HTR-8/SVneo (cell line): Measurements from ENCODE around the gene OR9A2.

Source experiments
- DNase-seq: peaks from one replicate; pipeline ENCODE4 v3.0.0; 2011; ENCODE audit warnings: low spot score, mixed read lengths; ENCODE audit not compliant: insufficient read length
- FAIRE-seq: peaks from 2 replicates; lab custom pipeline; 2011; peaks lifted over from hg19 to GRCh38; lab: Jason Lieb, UNC

Gene OR9A2, protein sequence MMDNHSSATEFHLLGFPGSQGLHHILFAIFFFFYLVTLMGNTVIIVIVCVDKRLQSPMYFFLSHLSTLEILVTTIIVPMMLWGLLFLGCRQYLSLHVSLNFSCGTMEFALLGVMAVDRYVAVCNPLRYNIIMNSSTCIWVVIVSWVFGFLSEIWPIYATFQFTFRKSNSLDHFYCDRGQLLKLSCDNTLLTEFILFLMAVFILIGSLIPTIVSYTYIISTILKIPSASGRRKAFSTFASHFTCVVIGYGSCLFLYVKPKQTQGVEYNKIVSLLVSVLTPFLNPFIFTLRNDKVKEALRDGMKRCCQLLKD

DNA sequence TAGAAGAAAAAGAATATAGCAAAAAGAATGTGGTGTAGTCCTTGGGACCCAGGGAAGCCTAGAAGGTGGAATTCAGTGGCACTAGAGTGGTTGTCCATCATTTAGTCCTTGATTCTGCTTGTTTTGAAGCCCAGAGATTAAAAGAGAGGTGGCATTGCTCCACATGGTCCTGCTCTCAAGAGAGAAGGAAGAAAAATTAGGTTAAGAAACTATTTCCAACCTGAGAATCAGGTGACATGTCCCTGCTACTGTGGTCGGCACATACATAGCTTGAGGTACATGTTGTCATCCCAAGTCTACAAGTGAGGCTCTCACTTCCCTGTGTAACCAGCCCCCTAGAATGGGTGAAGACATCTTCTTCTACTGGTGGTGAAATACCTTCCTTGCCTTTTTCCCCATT is at the start of gene OR9A2:
TSS of gene OR9A2 (minus strand) at position 101 of the 400 bp plus-strand sequence. CDS start at position 101, 0 bp downstream.
- no peak for FAIRE-seq
- DNase-seq = no peak

DNA sequence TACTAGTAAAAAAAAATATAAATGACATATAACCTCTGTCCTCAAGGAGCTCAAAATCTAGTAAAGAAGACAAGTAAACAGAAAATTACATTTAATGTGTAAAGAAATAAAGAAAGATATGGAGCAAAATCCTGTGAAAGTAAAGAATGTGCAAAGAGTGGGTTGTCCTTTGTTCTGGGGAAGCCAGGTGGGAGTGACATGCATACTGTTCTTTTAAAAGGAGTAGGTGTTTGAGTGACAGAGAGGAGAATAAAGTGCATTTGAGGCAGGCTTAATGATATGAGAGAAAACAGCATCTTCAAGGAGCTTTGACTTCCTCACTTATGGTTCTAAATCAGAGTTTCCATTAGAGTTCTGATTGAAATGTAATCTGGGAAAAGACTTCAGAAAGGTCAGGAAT is 47.2 kb upstream of the OR9A2 start:
- no peak for FAIRE-seq
- no peak for DNase-seq

DNA sequence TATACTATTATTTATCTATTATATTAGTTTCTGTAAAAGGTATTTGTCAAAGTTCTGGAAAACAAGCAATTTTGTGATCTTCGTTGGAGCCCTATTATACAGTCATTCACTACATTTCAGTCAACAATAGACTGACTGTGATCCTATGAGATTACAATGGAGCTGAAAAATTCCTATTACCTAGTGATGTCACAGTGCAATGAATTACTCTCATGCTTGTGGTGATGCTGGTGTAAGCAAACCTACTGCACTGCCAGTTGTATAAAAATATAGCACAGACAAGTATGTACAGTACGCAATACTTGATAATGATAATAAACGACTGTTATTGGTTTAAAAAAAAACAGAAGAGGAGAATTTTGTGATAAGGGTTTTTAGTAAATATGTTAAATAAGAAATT is 46.6 kb upstream of the OR9A2 start:
- FAIRE-seq (no peak), DNase-seq (no peak)

DNA sequence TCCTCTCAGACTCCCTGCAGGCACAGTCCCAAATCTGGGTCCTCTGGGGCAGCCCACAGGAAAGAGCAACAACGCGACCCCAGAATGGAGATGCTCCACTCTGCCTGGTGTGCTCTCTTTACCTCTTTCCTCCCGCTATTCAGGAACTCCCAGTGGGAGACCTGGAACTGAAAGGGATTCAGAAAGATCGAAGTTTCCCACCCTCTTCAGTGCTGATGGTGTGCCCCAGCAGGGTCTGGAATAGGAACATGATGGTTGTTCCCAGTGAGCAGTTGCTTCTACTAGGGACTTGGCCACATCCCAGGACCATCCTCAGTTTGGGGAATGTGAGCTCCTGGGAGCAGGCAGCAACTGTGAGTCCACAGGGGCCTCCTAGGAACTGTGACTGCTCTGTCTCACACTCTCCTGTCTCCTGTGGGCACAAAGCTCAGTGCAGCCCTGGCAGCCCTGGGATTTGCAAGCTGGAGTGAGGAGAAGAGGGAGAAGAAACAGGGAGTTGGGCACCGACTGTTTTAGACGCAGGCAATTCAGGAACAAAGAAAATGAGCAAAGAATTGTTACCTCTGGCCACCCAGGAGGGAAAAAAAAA is 43.1 kb upstream of the OR9A2 start:
- DNase-seq (no peak), FAIRE-seq (no peak)

DNA sequence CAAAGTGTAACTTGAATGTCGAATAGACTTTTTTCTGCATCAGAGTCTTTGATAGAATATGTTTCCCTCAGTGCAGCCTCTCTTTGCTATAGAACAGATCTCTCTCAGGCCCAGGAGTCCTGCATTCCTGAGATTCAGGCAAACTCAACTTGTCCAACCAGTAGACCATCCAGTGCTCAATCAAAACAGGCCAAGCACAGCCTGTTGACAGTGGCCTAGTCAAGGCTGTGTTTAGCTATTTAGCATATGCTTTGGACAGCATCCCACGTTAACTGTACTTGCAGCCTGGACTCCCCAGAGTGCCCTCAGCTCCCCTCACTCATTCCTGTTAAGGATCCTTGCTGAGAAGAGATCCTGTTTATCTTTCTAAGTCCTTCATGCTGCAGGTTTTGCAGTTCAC is 41.5 kb upstream of the OR9A2 start:
- no peak for FAIRE-seq
- DNase-seq = no peak

DNA sequence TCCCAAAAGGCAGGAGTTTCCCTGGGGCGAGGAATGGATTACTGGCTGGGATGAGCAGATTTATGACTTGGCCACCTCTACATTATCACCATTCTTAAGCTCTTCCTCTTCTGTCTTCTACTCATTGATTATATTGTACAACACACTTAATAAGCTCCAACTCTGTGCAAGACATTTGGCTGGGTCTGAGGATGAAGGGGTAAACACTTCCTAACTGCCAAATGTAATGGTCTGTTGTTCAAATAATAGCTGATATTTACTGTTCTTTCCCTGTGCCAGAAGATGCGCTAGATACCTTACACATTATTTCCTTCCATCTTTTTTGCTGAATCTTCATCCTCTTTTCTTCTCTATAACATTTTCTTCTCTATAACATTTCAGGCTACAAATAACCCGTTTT is 36.8 kb upstream of the OR9A2 start:
- no peak for FAIRE-seq
- no peak for DNase-seq

DNA sequence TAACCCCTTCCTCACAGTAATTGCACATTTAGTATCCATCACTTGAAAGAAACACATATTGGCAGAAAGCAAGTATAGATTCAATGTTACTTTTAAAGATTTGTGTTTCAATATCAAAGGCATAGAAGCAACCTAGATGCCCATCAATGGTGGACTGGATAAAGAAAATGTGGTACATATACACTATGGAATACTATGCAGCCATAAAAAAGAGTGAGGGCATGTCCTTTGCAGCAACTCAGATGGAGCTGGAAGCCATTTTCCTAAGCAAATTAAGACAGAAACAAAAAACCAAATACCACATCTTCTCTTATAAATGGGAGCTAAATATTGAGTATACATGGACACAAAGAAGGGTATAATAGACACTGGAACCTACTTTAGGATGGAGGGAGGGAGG is 28.8 kb upstream of the OR9A2 start:
- FAIRE-seq = no peak
- DNase-seq = no peak

DNA sequence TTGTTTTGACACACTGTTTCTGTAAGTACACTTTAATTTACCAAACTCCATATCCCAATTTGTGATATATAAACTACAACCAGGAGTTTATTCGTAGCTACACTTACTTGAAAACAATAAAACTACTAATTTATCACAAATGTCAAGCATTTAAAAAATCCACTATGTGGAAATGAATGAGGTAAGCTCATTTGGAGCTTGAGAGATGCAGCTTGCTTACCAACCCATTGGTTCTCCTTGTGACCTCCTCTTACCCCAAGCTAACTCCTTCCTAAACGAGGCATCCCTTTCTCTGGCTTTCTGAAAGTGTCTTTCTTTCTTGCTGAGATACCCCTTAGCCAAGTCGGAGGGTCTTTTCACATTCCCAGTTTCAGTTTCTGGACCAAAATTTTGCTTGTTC is 27.7 kb upstream of the OR9A2 start:
- no peak for DNase-seq
- no peak for FAIRE-seq

DNA sequence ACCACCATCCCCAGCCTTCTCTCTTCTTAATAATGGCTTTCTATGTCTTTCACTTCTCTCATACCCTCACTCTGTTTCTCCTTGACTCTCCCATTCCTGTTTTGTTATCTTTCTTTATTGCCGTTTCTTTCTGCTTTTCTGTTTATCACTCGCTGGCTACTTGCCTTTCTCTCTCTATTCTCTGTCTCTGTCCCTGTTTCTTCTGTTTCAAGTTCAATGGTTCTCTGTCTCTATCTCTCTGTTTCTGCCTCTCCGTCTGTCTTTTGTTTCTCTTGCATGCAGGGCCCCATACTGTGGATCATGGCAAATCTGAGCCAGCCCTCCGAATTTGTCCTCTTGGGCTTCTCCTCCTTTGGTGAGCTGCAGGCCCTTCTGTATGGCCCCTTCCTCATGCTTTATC is 25.1 kb upstream of the OR9A2 start, which contains the start of gene OR6V1:
TSS of gene OR6V1 (plus strand) at position 301 of the 400 bp plus-strand sequence. CDS start at position 301, 0 bp downstream.
- FAIRE-seq (no peak), DNase-seq (no peak)

DNA sequence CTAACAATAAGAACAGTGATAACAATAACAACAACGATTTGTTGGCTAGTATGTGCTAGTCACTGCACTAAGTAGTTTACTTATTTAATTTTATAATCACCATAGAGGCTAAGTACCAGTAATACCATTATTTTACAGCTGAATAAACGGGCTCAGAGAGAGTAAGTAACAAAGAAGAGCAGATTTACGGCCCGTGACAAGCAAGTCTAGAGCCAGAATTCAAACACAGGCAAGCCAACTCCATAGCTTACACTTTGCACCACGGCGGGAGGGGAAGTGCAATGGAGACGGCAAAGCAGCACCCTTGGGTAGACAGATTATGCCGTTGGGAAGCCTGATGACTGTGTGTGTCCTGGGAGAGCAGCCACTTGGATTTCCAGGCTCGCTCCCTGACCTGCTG is 24.0 kb upstream of the OR9A2 start:
- DNase-seq (no peak), FAIRE-seq (no peak)

DNA sequence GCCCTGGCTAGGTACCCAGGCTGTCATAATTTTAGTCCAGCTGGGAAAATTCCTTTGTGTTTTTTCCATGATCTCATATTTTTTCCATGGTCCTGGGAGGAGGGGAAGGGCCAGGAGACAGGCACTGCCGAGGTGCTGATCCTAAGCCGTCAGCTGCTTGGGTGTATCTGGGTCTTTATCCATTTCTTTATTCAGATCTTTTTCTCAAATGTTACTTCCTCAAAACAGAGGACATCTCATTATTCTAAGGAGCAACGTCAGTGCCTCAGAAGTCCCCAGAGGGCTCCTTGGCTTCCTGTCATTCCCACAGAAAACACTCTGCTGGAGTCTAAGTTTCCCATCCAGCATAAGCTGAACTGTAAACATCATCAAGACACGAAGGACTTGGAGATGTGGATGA is 22.4 kb upstream of the OR9A2 start:
- DNase-seq (no peak), FAIRE-seq (no peak)

DNA sequence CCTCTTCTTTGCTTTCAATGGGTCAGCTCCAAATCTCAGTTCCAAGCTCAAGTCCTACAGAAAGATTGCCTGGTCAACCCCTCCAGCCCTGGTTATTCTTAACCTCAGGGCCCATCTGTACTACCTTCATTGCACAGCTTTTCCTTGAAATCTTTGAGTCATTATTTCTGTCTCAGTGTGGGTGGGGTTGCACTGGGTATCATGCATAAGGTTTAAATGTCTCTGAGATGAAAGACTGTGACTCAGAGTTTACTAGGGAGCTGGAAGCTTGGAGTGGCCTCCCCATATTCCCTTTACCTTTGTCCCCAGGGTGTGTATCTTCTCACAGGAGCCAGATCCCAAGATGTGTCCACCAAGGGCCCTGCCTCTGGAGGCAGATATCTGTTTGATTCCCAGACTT is 21.9 kb upstream of the OR9A2 start:
- DNase-seq (no peak), FAIRE-seq (no peak)

DNA sequence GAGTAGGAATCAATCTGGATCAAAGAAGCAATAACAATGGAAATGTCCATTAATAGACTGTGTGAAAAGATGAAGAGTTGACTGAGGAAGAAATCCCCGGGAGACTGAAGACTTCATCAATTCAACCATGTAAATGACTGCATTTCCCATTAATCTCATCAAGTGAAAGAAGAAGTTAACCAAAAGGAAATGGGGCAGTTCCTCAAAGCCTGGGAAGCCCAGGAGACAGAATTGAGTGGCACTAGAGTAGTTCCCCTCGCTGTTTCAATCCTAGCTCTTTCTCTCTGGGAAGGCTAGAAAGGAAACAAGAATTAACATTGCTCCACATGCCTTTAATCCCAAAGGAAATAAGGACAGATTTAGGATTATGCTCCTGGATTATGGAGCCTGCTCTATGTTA is 20.4 kb upstream of the OR9A2 start:
- no peak for FAIRE-seq

DNA sequence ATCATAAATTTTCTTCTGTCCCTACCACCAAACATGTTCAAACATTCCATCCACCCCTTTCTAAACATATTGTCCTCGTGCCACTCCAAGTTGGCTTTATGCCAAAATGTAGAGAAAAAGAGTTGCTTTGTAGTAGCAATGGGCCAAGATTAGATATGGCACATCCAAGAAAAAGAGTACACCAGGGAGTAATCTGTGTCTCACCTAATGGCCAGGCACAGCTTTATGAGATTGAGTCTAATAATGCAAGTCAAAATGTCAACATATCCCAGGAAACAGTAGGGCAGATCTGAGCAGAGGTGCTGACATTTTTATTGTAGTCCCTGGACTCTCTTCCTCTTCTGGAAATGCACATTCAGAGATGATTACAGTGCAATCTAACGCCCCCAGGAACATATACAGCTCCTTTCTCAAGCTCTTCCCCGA is 19.5 kb upstream of the OR9A2 start:
- FAIRE-seq (no peak), DNase-seq (no peak)

More for the DNA sequence above, 20.4 kb upstream of the OR9A2 start:
- no peak for DNase-seq

DNA sequence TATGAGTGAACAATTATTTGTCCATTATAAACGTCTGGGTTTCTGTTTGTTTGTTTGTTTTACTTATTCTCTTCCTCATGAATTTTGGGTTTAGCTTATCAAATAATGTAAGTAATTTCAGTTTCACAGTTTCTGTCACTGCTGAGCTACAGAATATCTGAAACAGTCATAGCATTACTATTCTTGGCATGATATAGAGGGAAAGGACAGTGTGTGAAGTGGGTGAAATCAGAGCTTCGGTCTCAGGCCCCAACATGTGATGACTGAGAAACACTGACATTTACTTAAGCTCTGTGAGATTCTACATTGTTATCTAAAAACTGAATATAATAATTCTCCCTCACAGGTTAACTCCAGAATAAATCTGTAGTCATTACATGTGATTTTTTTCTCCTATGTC is 16.5 kb upstream of the OR9A2 start:
- DNase-seq (no peak), FAIRE-seq (no peak)

DNA sequence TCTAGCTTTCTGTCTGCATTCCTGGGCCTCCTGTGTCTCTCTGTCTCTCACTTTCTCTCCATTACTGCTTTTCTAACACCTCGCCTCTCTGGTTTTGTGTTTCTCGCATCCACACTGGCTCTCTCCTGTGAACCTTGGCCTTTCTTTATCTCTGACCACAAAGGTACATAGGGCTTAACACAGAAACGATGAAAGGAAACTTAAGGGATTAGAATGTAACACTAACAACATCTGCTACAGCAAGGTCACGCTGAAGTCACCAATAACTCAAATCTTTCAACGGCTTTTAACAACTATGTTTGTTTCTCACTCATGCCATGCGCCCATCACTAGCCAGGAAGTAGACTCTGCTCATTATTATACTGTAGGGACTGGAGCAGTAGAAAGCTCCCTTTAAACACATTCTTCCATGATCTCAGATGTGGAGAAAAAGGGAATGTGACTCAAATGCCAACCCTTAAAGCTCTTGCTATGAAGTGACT is 15.9 kb upstream of the OR9A2 start:
- no peak for DNase-seq
- FAIRE-seq = no peak

DNA sequence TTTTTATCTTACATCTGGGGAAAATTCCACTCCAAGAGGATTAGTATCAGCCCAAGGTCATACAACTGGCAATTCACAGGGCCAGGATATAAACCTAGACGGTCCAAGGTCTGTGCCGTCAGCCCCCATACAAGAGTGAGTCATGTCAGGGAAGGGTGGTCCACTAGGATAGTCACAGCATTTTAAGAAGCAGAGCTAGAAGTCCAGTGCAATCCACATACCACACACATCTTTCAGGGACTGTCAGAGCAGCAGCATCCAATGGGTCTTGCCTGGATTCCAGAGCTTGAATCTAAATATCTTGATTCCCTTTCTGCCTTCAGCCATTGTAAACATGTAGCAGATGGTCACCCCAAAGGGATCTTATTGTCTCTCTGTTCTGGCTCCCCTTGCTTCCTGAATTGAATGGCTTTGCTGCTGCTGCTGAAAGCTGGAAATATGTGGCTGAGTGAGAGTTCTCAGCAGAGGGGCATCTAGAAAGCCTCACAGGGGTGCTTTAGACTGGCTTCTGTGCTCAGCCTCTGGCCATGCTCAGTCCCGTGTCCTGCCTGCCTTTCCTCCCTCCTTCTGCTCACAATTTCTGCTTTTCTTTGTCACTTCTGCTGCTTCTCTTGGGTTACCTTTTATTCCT is 15.3 kb upstream of the OR9A2 start:
- no peak for FAIRE-seq
- DNase-seq = no peak

DNA sequence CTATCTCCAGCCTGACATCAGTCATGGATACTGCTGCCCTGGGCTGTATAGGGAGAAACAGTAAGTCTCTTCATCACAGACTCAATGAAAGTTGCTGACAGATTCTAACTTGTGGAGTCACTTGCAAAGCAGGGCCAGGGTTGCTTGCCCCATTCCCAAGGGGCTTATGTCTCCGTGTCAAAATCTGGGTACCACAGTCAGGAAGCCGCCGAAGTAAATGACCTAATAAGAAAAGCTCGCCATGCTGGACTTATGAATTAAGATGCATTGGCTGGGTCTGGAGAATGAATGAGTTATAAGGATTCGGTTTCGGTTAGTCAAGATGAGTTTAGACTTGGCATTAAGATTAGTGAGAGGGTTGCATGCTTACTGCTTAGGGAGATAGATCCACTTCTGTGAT is 14.4 kb upstream of the OR9A2 start:
- DNase-seq (no peak), FAIRE-seq (no peak)

DNA sequence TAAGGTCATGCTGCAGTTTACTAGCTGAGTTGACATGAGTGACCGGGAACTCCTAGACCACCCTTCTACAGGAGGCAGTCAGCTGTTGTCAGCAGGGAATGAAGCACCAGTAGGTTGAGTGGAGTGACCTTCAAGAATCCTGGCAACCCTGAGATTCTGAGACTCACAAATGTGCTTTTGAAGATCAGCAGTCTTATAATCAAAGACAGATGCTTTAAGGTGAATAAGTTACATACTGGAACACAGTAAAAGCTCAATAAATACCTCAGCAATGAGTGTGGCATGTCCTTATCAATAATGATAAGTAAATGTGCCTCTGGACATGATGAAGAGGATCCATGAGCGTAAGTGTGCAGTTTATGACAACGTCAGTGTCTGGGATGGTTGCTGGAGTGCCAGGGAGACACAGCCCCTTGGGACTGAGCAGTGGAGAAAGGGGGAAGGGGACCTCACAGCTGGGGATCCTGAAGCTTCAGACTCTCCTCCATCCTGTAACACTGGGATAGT is 13.3 kb upstream of the OR9A2 start:
- no peak for DNase-seq
- no peak for FAIRE-seq

DNA sequence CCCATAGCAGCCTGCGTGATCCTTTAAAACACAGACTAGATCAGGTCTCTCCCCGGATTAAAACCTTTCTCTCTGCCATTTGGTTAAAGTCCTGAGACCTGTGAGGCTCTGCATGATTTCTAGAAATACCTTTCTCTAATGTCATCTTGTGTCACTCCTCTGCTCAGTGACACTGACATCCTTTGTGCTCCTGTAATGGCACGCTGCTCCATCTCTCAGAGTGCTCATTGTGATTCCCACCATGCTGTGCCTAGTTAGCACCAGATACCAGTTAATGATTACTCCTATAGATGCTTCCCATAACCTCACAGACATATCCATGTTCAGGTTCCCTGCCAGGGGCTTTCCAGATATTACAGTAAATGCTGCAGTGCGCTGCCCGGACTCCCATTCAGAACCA is 11.7 kb upstream of the OR9A2 start:
- DNase-seq (no peak), FAIRE-seq (no peak)

DNA sequence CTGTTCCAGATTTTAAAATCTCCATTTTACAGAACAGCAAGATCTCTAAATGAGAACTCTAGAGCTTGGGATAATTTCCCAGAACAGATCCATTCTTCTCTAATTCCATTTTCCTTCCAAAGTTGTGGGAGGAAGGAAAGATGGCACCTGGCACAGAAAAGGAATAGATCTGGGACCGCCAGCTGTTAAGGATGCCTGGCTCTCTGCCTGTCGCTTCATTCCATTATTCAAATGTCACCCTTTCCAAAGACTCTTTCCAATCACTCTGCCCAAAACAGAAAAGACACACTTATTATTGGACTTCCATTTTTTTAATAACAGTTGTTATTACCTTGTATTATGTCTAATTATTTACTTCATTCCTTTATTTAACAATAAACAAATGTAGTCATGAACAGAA is 751 bp upstream of the OR9A2 start:
- FAIRE-seq (no peak), DNase-seq (no peak)
